CD8-positive, alpha-beta memory T cell (primary cell): Measurements from ENCODE around the gene CFAP251. TPM values are rescaled to one million over a fixed set of nuclear protein-coding genes. Genes with fewer than 3 reads are reported as not detected.

Experiments used
- CTCF ChIA-PET: fragments of 350-600 bp; sonication (Branson Sonifier 250); formaldehyde crosslinking; loops from one replicate; lab custom pipeline; 2021; ENCODE audit warnings: antibody characterized with exemption; lab: Charles Lee
- POLR2A ChIA-PET: fragments of 350-600 bp; sonication (Branson Sonifier 250); formaldehyde crosslinking; loops from one replicate; lab custom pipeline; 2021; ENCODE audit warnings: antibody characterized with exemption; lab: Charles Lee
- DNase-seq, 5 donors: peaks; one replicate each; pipeline versions ENCODE4 v3.0.0 to v3.0.0-alpha.2; 2020 to 2022; ENCODE audit warnings: mixed read lengths in 1 of 5
- H3K27ac ChIP-seq: one replicate; pipeline ENCODE4 v1.7.0; 2013; ENCODE audit warnings: low read depth, mild to moderate bottlenecking, low read length, moderate library complexity
- H3K27me3 ChIP-seq: 2 replicates; pipeline ENCODE4 v1.7.0; 2013; ENCODE audit warnings: low read length, mild to moderate bottlenecking; ENCODE audit not compliant: insufficient read depth, poor library complexity, severe bottlenecking
- H3K36me3 ChIP-seq: 2 replicates; pipeline ENCODE4 v1.7.0; 2013; ENCODE audit warnings: mild to moderate bottlenecking, low read length, moderate library complexity; ENCODE audit not compliant: insufficient read depth
- H3K4me1 ChIP-seq: 2 replicates; pipeline ENCODE4 v1.7.0; 2013; ENCODE audit warnings: mild to moderate bottlenecking, low read length, moderate library complexity; ENCODE audit not compliant: insufficient read depth
- H3K4me3 ChIP-seq: 2 replicates; pipeline ENCODE4 v1.7.0; 2013; ENCODE audit warnings: mild to moderate bottlenecking, low read length
- H3K9me3 ChIP-seq: 2 replicates; pipeline ENCODE4 v1.7.0; 2013; ENCODE audit warnings: mild to moderate bottlenecking, low read length
- H3K27ac Mint-ChIP-seq, 8 donors: one replicate each; pipeline ENCODE4 v1.8.0; 2020 to 2021; ENCODE audit warnings: mixed read lengths in 8 of 8, mild to moderate bottlenecking in 6 of 8, inconsistent platforms in 3 of 8, moderate library complexity in 3 of 8
- H3K27me3 Mint-ChIP-seq, 2 donors: one replicate each; pipeline ENCODE4 v1.8.0; 2020 to 2021; ENCODE audit warnings: mixed read lengths in 2 of 2, mild to moderate bottlenecking in 1 of 2, moderate library complexity in 1 of 2
- H3K36me3 Mint-ChIP-seq, 3 donors: one replicate each; pipeline ENCODE4 v1.8.0; 2020 to 2021; ENCODE audit warnings: mixed read lengths in 3 of 3, inconsistent platforms in 1 of 3, mild to moderate bottlenecking in 1 of 3
- H3K4me1 Mint-ChIP-seq, 3 donors: one replicate each; pipeline ENCODE4 v1.8.0; 2020 to 2021; ENCODE audit warnings: mixed read lengths in 3 of 3, inconsistent platforms in 1 of 3, mild to moderate bottlenecking in 1 of 3
- H3K4me3 Mint-ChIP-seq, 7 donors: one replicate each; pipeline ENCODE4 v1.8.0; 2020 to 2021; ENCODE audit warnings: mixed read lengths in 7 of 7, mild to moderate bottlenecking in 6 of 7, moderate library complexity in 4 of 7, inconsistent platforms in 2 of 7
- H3K9me3 Mint-ChIP-seq, 5 donors: one replicate each; pipeline ENCODE4 v1.8.0; 2020 to 2022; ENCODE audit warnings: mixed read lengths in 5 of 5, mild to moderate bottlenecking in 3 of 5, moderate library complexity in 2 of 5, inconsistent platforms in 1 of 5
- polyA plus RNA-seq: library from polyadenylated mRNA; unstranded; fragments of 300-500 nt; fragmentation: Illumina TruSeq; gene quantifications from one replicate; pipeline ENCODE4 v1.2.3, GENCODE V29; 2021
- total RNA-seq, 2 experiments: library from RNA; stranded (reverse); gene quantifications; one replicate each; pipeline ENCODE4 v1.2.3, GENCODE V29; 2021

CFAP251 gene
- total and polyA plus RNA-seq, 3 experiments from 2014 or later: 0.31 to 0.72 TPM; not detected in 1

- H3K27me3 ChIP-seq: no peaks in the 10 kb centered on the region
- Mint-ChIP-seq H3K9me3 (peaks cover 3 to 9% (median 7%) of the 10 kb centered on the region in 5 donors), H3K27ac (peak overlapping the region in 1 of 8 donors; percentile 23), H3K27me3 (peaks cover 3 to 7% of the 10 kb centered on the region in 2 donors), H3K36me3 (peaks cover 0 to 20% (median 0%) of the 10 kb centered on the region in 3 donors), H3K4me1 (no peaks in the 10 kb centered on the region), H3K4me3 (no peak overlapping the region)
- H3K9me3 ChIP-seq: no peaks in the 10 kb centered on the region
- no peaks in the 10 kb centered on the region for H3K4me1 ChIP-seq
- ChIA-PET CTCF (no interaction called here), POLR2A (interaction anchor here (0.6 kb wide), 1 partner anchor 765 kb away, joined by 13 read pairs; no protein-coding TSS in a partner anchor)
- no peak overlapping the region for H3K4me3 ChIP-seq
- no peak overlapping the region for H3K27ac ChIP-seq
- no peak for DNase-seq
- H3K36me3 ChIP-seq: no peaks in the 10 kb centered on the region
Observed at GRCh38 chr12:121974026-121974985, 55.9 kb downstream of the CFAP251 start.

- DNase-seq: no peak
- H3K9me3 ChIP-seq: no peaks in the 10 kb centered on the region
- H3K36me3 ChIP-seq: no peaks in the 10 kb centered on the region
- Mint-ChIP-seq H3K27ac (no peak overlapping the region), H3K27me3 (peaks cover 3 to 7% of the 10 kb centered on the region in 2 donors), H3K4me3 (no peak overlapping the region), H3K9me3 (peaks cover 3 to 9% (median 7%) of the 10 kb centered on the region in 5 donors), H3K36me3 (peaks cover 0 to 20% (median 0%) of the 10 kb centered on the region in 3 donors), H3K4me1 (no peaks in the 10 kb centered on the region)
- ChIA-PET POLR2A (no interaction called here), CTCF (no interaction called here)
- no peaks in the 10 kb centered on the region for H3K27me3 ChIP-seq
- no peak overlapping the region for H3K4me3 ChIP-seq
- H3K27ac ChIP-seq: no peak overlapping the region
- H3K4me1 ChIP-seq: no peaks in the 10 kb centered on the region
Observed at GRCh38 chr12:121975021-121975420, 56.6 kb downstream of the CFAP251 start.

- no peak for DNase-seq
- Mint-ChIP-seq H3K9me3 (peaks cover 3 to 9% (median 6%) of the 10 kb centered on the region in 5 donors), H3K4me1 (no peaks in the 10 kb centered on the region), H3K27ac (no peak overlapping the region), H3K27me3 (peaks cover 1 to 7% of the 10 kb centered on the region in 2 donors), H3K36me3 (peaks cover 0 to 20% (median 0%) of the 10 kb centered on the region in 3 donors), H3K4me3 (no peak overlapping the region)
- CTCF ChIA-PET: no interaction called here
- no peaks in the 10 kb centered on the region for H3K9me3 ChIP-seq
- no peak overlapping the region for H3K4me3 ChIP-seq
- H3K27ac ChIP-seq: no peak overlapping the region
- POLR2A ChIA-PET: no interaction called here
- no peaks in the 10 kb centered on the region for H3K36me3 ChIP-seq
- no peaks in the 10 kb centered on the region for H3K4me1 ChIP-seq
- H3K27me3 ChIP-seq: no peaks in the 10 kb centered on the region
Observed at GRCh38 chr12:121976950-121977349, 58.6 kb downstream of the CFAP251 start.

GRCh38 chr12:121980191-121980891, 61.9 kb downstream of the CFAP251 start:
- H3K4me3 Mint-ChIP-seq: no peak overlapping the region
- H3K27ac ChIP-seq: no peak overlapping the region

GRCh38 chr12:121980892-121981272, 62.5 kb downstream of the CFAP251 start:
- ChIA-PET CTCF (no interaction called here), POLR2A (no interaction called here)
- no peaks in the 10 kb centered on the region for H3K9me3 ChIP-seq
- H3K4me3 Mint-ChIP-seq: no peak overlapping the region
- no peaks in the 10 kb centered on the region for H3K4me1 Mint-ChIP-seq
- H3K4me1 ChIP-seq: no peaks in the 10 kb centered on the region
- no peaks in the 10 kb centered on the region for H3K9me3 Mint-ChIP-seq
- no peak for DNase-seq
- no peak overlapping the region for H3K4me3 ChIP-seq
- no peak overlapping the region for H3K27ac Mint-ChIP-seq
- H3K27me3 Mint-ChIP-seq: peaks cover 1 to 3% of the 10 kb centered on the region in 2 donors
- no peak overlapping the region for H3K27ac ChIP-seq
- H3K36me3 ChIP-seq: no peaks in the 10 kb centered on the region
- H3K36me3 Mint-ChIP-seq: no peaks in the 10 kb centered on the region
- no peaks in the 10 kb centered on the region for H3K27me3 ChIP-seq

More at GRCh38 chr12:121980191-121980891, 61.9 kb downstream of the CFAP251 start:
- ChIA-PET POLR2A (no interaction called here), CTCF (no interaction called here)
- Mint-ChIP-seq H3K9me3 (no peaks in the 10 kb centered on the region), H3K27ac (no peak overlapping the region), H3K27me3 (peaks cover 1 to 7% of the 10 kb centered on the region in 2 donors), H3K36me3 (no peaks in the 10 kb centered on the region), H3K4me1 (no peaks in the 10 kb centered on the region)
- H3K27me3 ChIP-seq: no peaks in the 10 kb centered on the region
- H3K9me3 ChIP-seq: no peaks in the 10 kb centered on the region
- no peaks in the 10 kb centered on the region for H3K4me1 ChIP-seq
- no peaks in the 10 kb centered on the region for H3K36me3 ChIP-seq
- no peak overlapping the region for H3K4me3 ChIP-seq
- no peak for DNase-seq

GRCh38 chr12:121981456-121981855, 63.1 kb downstream of the CFAP251 start:
- H3K9me3 Mint-ChIP-seq: no peaks in the 10 kb centered on the region
- H3K27ac ChIP-seq: no peak overlapping the region
- no peaks in the 10 kb centered on the region for H3K4me1 Mint-ChIP-seq
- H3K4me3 Mint-ChIP-seq: peak overlapping the region in 1 of 7 donors; percentile 71
- H3K27ac Mint-ChIP-seq: no peak overlapping the region
- peaks cover 1 to 3% of the 10 kb centered on the region in 2 donors for H3K27me3 Mint-ChIP-seq
- no peak for DNase-seq
- H3K4me3 ChIP-seq: no peak overlapping the region
- no peaks in the 10 kb centered on the region for H3K9me3 ChIP-seq
- ChIA-PET POLR2A (no interaction called here), CTCF (no interaction called here)
- H3K27me3 ChIP-seq: no peaks in the 10 kb centered on the region
- no peaks in the 10 kb centered on the region for H3K36me3 ChIP-seq
- H3K36me3 Mint-ChIP-seq: no peaks in the 10 kb centered on the region
- H3K4me1 ChIP-seq: no peaks in the 10 kb centered on the region

GRCh38 chr12:121982950-121983349, 64.6 kb downstream of the CFAP251 start:
- Mint-ChIP-seq H3K36me3 (no peaks in the 10 kb centered on the region), H3K27ac (no peak overlapping the region), H3K4me3 (no peak overlapping the region), H3K27me3 (peaks cover 1 to 3% of the 10 kb centered on the region in 2 donors), H3K4me1 (no peaks in the 10 kb centered on the region), H3K9me3 (no peaks in the 10 kb centered on the region)
- Histone ChIP-seq H3K27me3 (no peaks in the 10 kb centered on the region), H3K36me3 (no peaks in the 10 kb centered on the region), H3K4me1 (no peaks in the 10 kb centered on the region), H3K9me3 (no peaks in the 10 kb centered on the region), H3K4me3 (no peak overlapping the region), H3K27ac (no peak overlapping the region)
- no peak for DNase-seq
- ChIA-PET CTCF (no interaction called here), POLR2A (no interaction called here)
